Heart left ventricle (tissue), 13 donors: ENCODE data around the gene LYZL1.

Experiments
- POLR2A ChIP-seq, 2 donors: fragments of 450-650 bp; IDR thresholded peaks; one replicate each; pipeline ENCODE4 v1.6.1; 2017; ENCODE audit warnings: antibody characterized with exemption in 2 of 2, mild to moderate bottlenecking in 2 of 2, moderate library complexity in 2 of 2
- TF ChIP-seq, protein P1 (sequence below), 12 donors: fragments of 200-600 bp; sonication (generic) in 4 of 12; IDR thresholded peaks; one replicate each; pipeline versions ENCODE4 v1.5.0 to v1.8.0; 2018 to 2022; ENCODE audit warnings: antibody characterized with exemption in 12 of 12, mild to moderate bottlenecking in 5 of 12
- donor health status: ischemic (EF 13 %, LVEDD 7.1; RV severe dilation, severe dysfunction).
- donor health status: DM: no; HTN: yes; CAD: no.
- donor health status: DM: no; HTN: no; CAD: no.
- donor health status: ischemic (EF 25% LVEDD 6.9; RV normal size, moderate dysfunction).
- donor health status: ischemic (EF 25% LVEDD 5.7; RV mildly dilated, moderate dysfunction).
- donor health status: ischemic (EF 35%, LVEDD 5.7; RV mildly dilated, moderate dysfunction).
- donor health status: nonischemic (EF 11% LVEDD 7.7; RV severe dilation, severe dysfunction).
- donor health status: DM: yes; HTN: yes; CAD: no.
- donor health status: PGD.
- donor health status: ischemic (EF 29% LVEDD 5.4; RV normal size, mild dysfunction).
- donor health status: nonischemic (EF 23%, LVEDD 6.1; RV moderate dilation, normal function).

DNA sequence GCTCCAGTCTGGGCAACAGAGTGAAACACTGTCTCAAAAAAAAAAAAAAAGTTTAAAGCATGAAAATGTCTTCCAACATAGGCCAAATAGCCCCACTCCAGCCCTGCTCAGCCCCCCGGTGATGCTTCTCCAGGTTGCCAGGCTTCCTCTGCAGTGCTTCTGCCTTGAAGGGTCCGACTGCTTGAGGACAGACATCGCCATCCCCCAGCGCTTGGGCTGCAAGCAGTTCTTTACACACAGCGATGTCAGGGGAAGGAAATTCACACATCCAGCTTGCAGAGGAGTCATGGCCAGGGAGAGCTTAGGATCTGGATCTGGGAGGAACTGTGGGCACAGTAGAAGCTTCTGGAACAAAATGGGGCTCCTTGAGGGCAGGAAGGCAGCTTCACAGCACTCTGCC lies 26.9 kb downstream of the LYZL1 start:
- TF ChIP-seq, protein P1, sequence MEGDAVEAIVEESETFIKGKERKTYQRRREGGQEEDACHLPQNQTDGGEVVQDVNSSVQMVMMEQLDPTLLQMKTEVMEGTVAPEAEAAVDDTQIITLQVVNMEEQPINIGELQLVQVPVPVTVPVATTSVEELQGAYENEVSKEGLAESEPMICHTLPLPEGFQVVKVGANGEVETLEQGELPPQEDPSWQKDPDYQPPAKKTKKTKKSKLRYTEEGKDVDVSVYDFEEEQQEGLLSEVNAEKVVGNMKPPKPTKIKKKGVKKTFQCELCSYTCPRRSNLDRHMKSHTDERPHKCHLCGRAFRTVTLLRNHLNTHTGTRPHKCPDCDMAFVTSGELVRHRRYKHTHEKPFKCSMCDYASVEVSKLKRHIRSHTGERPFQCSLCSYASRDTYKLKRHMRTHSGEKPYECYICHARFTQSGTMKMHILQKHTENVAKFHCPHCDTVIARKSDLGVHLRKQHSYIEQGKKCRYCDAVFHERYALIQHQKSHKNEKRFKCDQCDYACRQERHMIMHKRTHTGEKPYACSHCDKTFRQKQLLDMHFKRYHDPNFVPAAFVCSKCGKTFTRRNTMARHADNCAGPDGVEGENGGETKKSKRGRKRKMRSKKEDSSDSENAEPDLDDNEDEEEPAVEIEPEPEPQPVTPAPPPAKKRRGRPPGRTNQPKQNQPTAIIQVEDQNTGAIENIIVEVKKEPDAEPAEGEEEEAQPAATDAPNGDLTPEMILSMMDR (IDR thresholded peaks at IDR 0.05) = no peak
- no peak for TF ChIP-seq POLR2A (IDR thresholded peaks at IDR 0.05)
